ENCODE results near the gene MDFI.

DNA sequence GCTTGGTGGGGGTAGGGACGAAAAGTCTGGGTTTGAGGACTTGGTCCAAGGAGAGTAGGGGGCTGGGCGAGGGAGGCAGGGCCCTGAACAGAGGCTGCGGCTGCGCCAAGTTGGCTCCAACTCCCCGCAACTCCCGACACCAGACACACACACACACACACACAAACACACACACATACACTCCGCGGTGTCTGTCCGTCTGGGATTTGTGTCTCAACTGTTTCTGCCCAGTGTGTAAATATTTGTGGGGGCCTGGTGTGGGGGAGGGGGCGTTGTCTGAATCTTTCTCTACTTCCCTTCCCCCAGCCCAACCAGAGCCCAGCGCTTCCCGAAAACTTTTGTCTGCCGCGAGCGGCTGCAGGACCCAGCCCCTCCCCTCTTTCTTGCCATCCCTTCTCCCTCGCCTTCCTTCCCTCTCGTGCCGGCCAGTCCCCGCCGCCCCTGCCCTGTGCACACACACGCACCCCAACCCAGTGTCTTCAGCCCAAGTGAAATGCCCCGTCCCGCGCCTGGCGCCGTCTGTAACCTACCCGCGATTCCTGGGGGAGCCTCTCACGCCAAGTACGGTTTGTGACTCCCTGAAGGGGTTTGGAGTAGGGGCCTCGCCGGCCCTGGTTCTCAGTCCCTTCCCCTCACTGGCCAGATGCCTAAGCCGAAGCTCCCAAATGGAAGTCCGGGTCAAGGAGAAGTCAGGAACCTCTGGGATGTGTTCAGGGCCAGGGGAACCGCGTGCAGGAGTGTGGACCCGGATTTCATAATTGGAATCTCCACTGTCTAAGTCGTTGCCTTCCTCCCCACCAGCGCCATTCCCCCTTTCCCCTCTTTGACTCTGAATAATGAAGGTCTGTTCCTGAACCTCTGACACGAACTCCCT lies 904 bp downstream of the MDFI start:
- TF ChIP-seq, protein P1, sequence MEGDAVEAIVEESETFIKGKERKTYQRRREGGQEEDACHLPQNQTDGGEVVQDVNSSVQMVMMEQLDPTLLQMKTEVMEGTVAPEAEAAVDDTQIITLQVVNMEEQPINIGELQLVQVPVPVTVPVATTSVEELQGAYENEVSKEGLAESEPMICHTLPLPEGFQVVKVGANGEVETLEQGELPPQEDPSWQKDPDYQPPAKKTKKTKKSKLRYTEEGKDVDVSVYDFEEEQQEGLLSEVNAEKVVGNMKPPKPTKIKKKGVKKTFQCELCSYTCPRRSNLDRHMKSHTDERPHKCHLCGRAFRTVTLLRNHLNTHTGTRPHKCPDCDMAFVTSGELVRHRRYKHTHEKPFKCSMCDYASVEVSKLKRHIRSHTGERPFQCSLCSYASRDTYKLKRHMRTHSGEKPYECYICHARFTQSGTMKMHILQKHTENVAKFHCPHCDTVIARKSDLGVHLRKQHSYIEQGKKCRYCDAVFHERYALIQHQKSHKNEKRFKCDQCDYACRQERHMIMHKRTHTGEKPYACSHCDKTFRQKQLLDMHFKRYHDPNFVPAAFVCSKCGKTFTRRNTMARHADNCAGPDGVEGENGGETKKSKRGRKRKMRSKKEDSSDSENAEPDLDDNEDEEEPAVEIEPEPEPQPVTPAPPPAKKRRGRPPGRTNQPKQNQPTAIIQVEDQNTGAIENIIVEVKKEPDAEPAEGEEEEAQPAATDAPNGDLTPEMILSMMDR (IDR thresholded peaks at IDR 0.05), result no peak
- TF ChIP-seq ZFX (IDR thresholded peaks at IDR 0.05; ENCODE audit: borderline replicate concordance), result no peak
